Lower leg skin (tissue), 3 donors: ENCODE results near the gene XRCC4.

Experiments
- POLR2A ChIP-seq, 2 donors: fragments of 450-650 bp; IDR thresholded peaks; one replicate each; pipeline ENCODE4 v1.6.1; 2016 to 2017; ENCODE audit warnings: antibody characterized with exemption in 2 of 2, mild to moderate bottlenecking in 1 of 2, moderate library complexity in 1 of 2
- TF ChIP-seq, protein P1 (sequence below), 3 donors: fragments of 450-650 bp; IDR thresholded peaks; one replicate each; pipeline ENCODE4 v1.5.1; 2016; ENCODE audit warnings: antibody characterized with exemption in 3 of 3, mild to moderate bottlenecking in 3 of 3, moderate library complexity in 2 of 3

GRCh38 chr5:83107692-83108420 lies 30.5 kb downstream of the XRCC4 start:
- TF ChIP-seq, protein P1, sequence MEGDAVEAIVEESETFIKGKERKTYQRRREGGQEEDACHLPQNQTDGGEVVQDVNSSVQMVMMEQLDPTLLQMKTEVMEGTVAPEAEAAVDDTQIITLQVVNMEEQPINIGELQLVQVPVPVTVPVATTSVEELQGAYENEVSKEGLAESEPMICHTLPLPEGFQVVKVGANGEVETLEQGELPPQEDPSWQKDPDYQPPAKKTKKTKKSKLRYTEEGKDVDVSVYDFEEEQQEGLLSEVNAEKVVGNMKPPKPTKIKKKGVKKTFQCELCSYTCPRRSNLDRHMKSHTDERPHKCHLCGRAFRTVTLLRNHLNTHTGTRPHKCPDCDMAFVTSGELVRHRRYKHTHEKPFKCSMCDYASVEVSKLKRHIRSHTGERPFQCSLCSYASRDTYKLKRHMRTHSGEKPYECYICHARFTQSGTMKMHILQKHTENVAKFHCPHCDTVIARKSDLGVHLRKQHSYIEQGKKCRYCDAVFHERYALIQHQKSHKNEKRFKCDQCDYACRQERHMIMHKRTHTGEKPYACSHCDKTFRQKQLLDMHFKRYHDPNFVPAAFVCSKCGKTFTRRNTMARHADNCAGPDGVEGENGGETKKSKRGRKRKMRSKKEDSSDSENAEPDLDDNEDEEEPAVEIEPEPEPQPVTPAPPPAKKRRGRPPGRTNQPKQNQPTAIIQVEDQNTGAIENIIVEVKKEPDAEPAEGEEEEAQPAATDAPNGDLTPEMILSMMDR (IDR thresholded peaks at IDR 0.05), result no peak
- TF ChIP-seq POLR2A (IDR thresholded peaks at IDR 0.05), result no peak
